ENCODE results near the gene TMEM117. TPM values are rescaled to one million over a fixed set of nuclear protein-coding genes. Genes with fewer than 3 reads are reported as not detected.

The TMEM117 gene
- total and polyA plus RNA-seq, 10 of the 15 experiments (the other 5 are each of a cell fraction or from before 2014, with no cell fraction given) = 3.1 to 8.2 (median 6.1) TPM

GRCh38 chr12:44036875-44037443 is 201.1 kb downstream of the TMEM117 start:
- no peak overlapping the region for H3K4me2 ChIP-seq (ENCODE audit: control insufficient read depth, insufficient read depth)
- ChIA-PET SMC1A (ENCODE audit: uncharacterized antibody, unreplicated experiment) (no interaction called here), POLR2A (no interaction called here), CTCF (interaction anchor here (1.0 kb wide), 1 partner anchor 9 kb away, joined by 5 read pairs; no protein-coding TSS in a partner anchor), RAD21 (ENCODE audit: unreplicated experiment) (no interaction called here)
- BruUV-seq (replicated peaks) = no TSS peak
- DNase-seq (ENCODE audit: low read depth, low spot score) (no peak), ATAC-seq (no peak), FAIRE-seq (no peak)
- no peaks in the 10 kb centered on the region for H3K9me3 ChIP-seq (replicated peaks; ENCODE audit: control insufficient read depth, insufficient read depth, low read length)
- intact Hi-C loops (cut with micrococcal nuclease; ENCODE audit: unreplicated experiment) = no loop called here
- no peak overlapping the region for H2AFZ ChIP-seq (ENCODE audit: control insufficient read depth, low read depth, low read length)
- no peaks in the 10 kb centered on the region for H4K20me1 ChIP-seq (ENCODE audit: control insufficient read depth, insufficient read depth)
- no peak overlapping the region for H3K9ac ChIP-seq (ENCODE audit: control insufficient read depth, insufficient read depth, low read length)
- no peaks in the 10 kb centered on the region for H3K79me2 ChIP-seq (ENCODE audit: control insufficient read depth, insufficient read depth, low read length)
- no peaks in the 10 kb centered on the region for H3K27me3 ChIP-seq (replicated peaks in 1 of 2; ENCODE audit: control insufficient read depth in 2 of 2, insufficient read depth in 2 of 2, low read length in 1 of 2)
- WGBS (ENCODE audit: insufficient coverage, insufficient replicate concordance, low lambda C conversion rate, missing lambda C conversion rate) = 57% methylated on average over 7 of the region's 7 CpGs
- no peaks in the 10 kb centered on the region for H3K36me3 ChIP-seq (ENCODE audit: control insufficient read depth in 2 of 2, insufficient read depth in 2 of 2, low read length in 1 of 2)
- in situ Hi-C loops (cut with MboI) = no loop called here
- H3K4me3 ChIP-seq = no peak overlapping the region
- H3K4me1 ChIP-seq (ENCODE audit: control insufficient read depth, insufficient read depth, low read length) = no peaks in the 10 kb centered on the region
- no peak overlapping the region for H3K27ac ChIP-seq (ENCODE audit: control insufficient read depth, insufficient read depth)
- TF ChIP-seq SPI1 (IDR thresholded peaks at IDR 0.05; ENCODE audit: borderline replicate concordance, insufficient read depth, low read depth, low read length) (no peak), IRF3 (IDR thresholded peaks at IDR 0.05) (no peak), CHD4 (IDR thresholded peaks at IDR 0.05) (no peak), ZBTB33 (IDR thresholded peaks at IDR 0.05) (no peak), RUNX3 (IDR thresholded peaks at IDR 0.05; ENCODE audit: low read length) (no peak), PAX8 (IDR thresholded peaks at IDR 0.05) (no peak), PAX5 (IDR thresholded peaks at IDR 0.05; ENCODE audit: borderline replicate concordance, low read depth, low read length) (no peak), USF1 (IDR thresholded peaks at IDR 0.05; ENCODE audit: borderline replicate concordance, extremely low read length, insufficient read depth, low read depth, low read length) (no peak), PBX3 (IDR thresholded peaks at IDR 0.05; ENCODE audit: insufficient replicate concordance, low read depth, low read length) (no peak), LARP7 (IDR thresholded peaks at IDR 0.05) (no peak), SRF (IDR thresholded peaks at IDR 0.05; ENCODE audit: low read depth in 2 of 2, low read length in 2 of 2) (no peak), CREM (IDR thresholded peaks at IDR 0.05; ENCODE audit: low read depth) (no peak), RFX5 (IDR thresholded peaks at IDR 0.05; ENCODE audit: low read depth, low read length) (no peak)
